NCI-H82 treated with DMSO at 0.1 percent for 48 hours (cell line): ENCODE data around the gene ZNF20.
A peak's percentile ranks its signal among the peaks of the same experiment; 100 is the strongest.

Experiments used
- DNase-seq: peaks from one replicate; lab custom pipeline; 2025; ENCODE audit not compliant: unreplicated experiment; lab: John Stamatoyannopoulos, UW

The ZNF20 gene

GRCh38 chr19:12139885-12140544 is at the start of gene ZNF20:
Gene ZNF20 (minus strand): TSS chr19:12140350. CDS start chr19:12140182, 168 bp downstream.
- DNase-seq, result peak; percentile 93

GRCh38 chr19:12187625-12188024 is 47.5 kb upstream of the ZNF20 start:
- no peak for DNase-seq

GRCh38 chr19:12180377-12180776 is 40.2 kb upstream of the ZNF20 start:
- no peak for DNase-seq

- no peak for DNase-seq
Observed at GRCh38 chr19:12166626-12167025, 26.5 kb upstream of the ZNF20 start.

GRCh38 chr19:12163826-12164225 is 23.7 kb upstream of the ZNF20 start:
- no peak for DNase-seq

GRCh38 chr19:12162882-12163806 is 23.0 kb upstream of the ZNF20 start, which contains the start of gene ZNF136:
Gene ZNF136 (plus strand): TSS chr19:12163096. CDS start chr19:12163204, 108 bp downstream.
- DNase-seq, result peak; percentile 95

- DNase-seq, result no peak
Observed at GRCh38 chr19:12162513-12162881, 22.3 kb upstream of the ZNF20 start.

GRCh38 chr19:12159773-12160414 is 19.7 kb upstream of the ZNF20 start:
- no peak for DNase-seq

GRCh38 chr19:12156223-12157058 is 16.3 kb upstream of the ZNF20 start, which contains the start of gene ZNF625:
Gene ZNF625 (minus strand): TSS chr19:12156734. CDS start chr19:12156558, 176 bp downstream.
- DNase-seq, result peak; percentile 88

GRCh38 chr19:12155324-12155860 is 15.2 kb upstream of the ZNF20 start:
- no peak for DNase-seq

GRCh38 chr19:12145348-12145747 is 5.2 kb upstream of the ZNF20 start:
- DNase-seq, result no peak

GRCh38 chr19:12141405-12141736 is 1.2 kb upstream of the ZNF20 start:
- no peak for DNase-seq

GRCh38 chr19:12140545-12141404 is 625 bp upstream of the ZNF20 start:
- peak; percentile 70 for DNase-seq

- DNase-seq, result no peak
Observed at GRCh38 chr19:12139269-12139668, 881 bp downstream of the ZNF20 start.

GRCh38 chr19:12137221-12137940 is 2.8 kb downstream of the ZNF20 start:
- DNase-seq, result no peak

- DNase-seq, result no peak
Observed at GRCh38 chr19:12133069-12133468, 7.1 kb downstream of the ZNF20 start.

- DNase-seq, result no peak
Observed at GRCh38 chr19:12126707-12127106, 13.4 kb downstream of the ZNF20 start.

GRCh38 chr19:12117201-12117970 is 22.8 kb downstream of the ZNF20 start:
- DNase-seq, result no peak
